HG03342 (cell line): ENCODE data around the gene DOHH.
"Not testable (repeated sequence)": the region's sequence is repeated elsewhere in the genome, so short reads cannot be mapped to it uniquely, and the experiment has no call there.

Experiments
- ATAC-seq: cut with Tn5 transposase; IDR thresholded peaks from one replicate; pipeline ENCODE4 v1.9.1; 2021; ENCODE audit warnings: mild to moderate bottlenecking, moderate library complexity; ENCODE audit not compliant: unreplicated experiment

Gene DOHH

DNA sequence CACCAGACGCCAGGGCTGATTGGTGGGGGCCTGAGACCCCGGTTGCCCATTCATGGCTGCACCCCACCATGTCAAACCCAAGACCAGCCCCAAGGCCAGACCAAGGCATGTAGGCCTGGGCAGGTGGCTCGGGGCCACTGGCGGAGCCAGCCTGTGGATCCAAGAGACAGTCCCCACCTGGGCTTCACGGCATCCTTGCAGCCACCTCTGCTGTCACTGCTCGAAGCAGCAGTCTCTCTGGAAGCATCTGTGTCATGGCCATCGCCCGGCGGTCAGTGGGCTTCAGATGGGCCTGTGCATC is 34.7 kb upstream of the DOHH start:
- no peak for ATAC-seq

- ATAC-seq: no peak
Observed at GRCh38 chr19:3534375-3535234, 34.1 kb upstream of the DOHH start.

DNA sequence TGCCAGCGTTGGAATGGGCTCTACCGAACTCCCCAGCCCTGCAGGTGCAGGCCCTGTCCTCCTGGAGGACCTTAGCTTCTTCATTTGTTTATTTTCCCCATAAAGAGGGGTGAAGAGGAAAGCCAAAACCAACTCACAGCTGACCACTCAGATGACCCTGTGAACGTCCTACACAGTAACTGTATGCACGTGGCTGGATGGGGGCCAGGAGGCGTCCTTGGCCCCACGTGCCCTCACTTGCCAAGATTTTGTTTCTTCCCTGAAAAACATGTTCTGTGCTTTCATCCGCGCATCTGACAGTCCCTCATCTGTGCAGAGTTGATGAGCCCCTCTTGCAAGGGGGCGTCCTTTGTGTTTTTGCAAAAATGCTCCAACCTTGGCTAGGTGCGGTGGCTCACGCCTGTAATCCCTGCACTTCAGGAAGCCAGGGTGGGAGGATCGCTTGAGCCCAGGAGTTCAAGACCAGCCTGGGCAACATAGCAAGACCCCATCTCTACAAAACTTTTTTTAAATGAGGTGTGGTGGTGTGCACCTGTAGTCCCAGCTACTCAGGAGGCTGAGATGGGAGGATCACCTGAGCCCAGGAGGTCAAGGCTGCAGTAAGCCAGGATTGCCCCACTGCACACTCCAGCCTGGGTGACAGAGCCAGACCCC is 33.2 kb upstream of the DOHH start:
- no peak for ATAC-seq

- ATAC-seq: no peak
Observed at GRCh38 chr19:3533033-3533432, 32.6 kb upstream of the DOHH start.

GRCh38 chr19:3532154-3532786 is 31.8 kb upstream of the DOHH start:
- no peak for ATAC-seq

DNA sequence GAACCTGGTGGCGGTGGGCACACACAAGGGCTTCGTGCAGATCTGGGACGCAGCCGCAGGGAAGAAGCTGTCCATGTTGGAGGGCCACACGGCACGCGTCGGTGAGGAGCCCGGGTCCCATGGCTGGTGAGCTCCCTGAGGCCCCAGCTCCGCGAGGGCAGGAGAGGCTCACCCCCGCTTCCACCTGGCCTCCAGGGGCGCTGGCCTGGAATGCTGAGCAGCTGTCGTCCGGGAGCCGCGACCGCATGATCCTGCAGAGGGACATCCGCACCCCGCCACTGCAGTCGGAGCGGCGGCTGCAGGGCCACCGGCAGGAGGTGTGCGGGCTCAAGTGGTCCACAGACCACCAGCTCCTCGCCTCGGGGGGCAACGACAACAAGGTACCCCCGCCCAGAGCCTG is 31.2 kb upstream of the DOHH start:
- no peak for ATAC-seq

- no peak for ATAC-seq
Observed at GRCh38 chr19:3530389-3530788, 29.9 kb upstream of the DOHH start.

GRCh38 chr19:3529299-3529698 is 28.8 kb upstream of the DOHH start:
- ATAC-seq: not testable (repeated sequence)

DNA sequence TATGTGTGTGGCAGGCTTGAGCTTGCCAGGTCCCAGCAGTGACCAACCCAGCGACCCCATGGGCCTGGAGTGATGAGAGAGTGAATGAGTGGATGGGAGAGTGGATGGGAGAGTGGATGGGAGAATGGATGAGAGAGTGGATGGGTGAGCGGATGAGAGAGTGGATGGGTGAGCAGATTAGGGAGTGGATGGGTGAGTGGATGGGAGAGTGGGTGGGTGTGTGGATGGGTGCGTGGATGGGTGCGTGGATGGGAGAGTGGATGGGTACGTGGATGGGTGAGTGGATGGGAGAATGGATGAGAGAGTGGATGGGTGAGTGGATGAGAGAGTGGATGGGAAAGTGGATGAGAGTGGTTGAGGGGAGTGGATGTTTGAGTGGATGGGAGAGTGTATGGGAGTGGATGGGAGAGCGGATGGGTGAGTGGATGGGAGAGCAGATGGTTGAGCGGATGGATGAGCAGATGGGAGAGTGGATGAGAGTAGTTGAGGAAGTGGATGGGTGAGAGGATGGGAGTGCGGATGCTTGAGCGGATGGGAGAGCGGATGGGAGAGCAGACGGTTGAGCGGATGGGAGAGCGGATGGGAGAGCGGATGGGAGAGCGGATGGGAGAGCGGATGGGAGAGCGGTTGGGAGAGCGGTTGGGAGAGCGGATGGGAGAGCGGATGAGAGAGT is 28.2 kb upstream of the DOHH start:
- ATAC-seq: no peak

GRCh38 chr19:3528080-3528479 is 27.6 kb upstream of the DOHH start:
- no peak for ATAC-seq

DNA sequence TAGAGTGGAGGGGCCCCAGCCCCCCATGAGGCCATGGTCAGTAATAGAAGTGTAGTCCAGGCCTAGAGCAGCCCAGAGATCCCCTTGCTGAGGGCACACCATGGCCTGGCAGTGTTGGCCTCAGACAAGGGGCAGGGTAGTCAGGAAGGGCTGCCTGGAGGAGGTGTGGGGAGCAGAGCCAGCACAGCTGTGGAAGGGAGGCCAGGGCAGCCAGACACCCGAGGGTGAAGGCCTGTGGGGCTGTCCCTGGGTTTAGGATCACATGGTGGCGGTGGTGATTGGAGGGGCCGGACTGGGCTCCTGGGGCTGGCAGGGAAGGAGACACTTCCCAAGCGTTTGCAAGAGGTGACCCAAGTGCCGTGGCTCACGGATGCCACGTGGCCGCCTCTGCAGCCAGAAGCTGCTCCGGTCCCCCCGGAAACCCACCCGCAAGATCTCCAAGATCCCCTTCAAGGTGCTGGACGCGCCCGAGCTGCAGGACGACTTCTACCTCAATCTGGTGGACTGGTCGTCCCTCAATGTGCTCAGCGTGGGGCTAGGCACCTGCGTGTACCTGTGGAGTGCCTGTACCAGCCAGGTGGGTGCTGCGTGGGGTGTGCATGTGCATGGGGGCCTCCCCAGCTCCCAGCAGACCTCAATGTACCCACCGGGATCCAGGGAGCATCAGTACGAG is 26.9 kb upstream of the DOHH start:
- no peak for ATAC-seq

GRCh38 chr19:3526507-3527237 is 26.2 kb upstream of the DOHH start:
- ATAC-seq: no peak

DNA sequence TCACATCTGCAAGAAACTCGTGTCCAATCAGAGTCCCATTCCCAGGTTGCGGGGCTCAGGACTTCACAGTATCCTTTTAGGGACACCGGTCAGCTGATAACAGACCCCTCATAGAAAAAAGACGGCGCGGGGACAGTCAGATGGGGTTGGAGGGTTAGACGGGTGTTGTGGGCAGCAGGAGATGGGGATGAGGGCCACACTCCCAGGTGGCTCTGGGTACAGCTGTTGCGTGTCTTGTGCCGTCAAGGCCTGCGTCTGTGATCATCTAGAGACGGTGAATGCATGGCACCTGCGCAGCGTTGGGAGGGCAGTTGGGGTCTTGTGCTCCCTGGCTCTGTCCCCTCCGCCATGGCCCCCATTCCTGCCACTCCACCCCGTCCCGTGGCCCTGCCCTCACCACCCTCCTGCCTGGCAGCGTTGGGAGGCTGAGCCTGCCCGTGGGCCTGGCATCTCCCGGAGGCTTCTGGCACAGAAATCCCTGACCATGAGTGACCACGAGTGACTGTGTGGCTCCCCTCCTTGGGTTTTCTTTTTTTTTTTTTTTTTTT is 24.5 kb upstream of the DOHH start:
- no peak for ATAC-seq

GRCh38 chr19:3524078-3524842 is 23.8 kb upstream of the DOHH start:
- no peak for ATAC-seq

GRCh38 chr19:3523361-3524077 is 23.0 kb upstream of the DOHH start:
- ATAC-seq: no peak

DNA sequence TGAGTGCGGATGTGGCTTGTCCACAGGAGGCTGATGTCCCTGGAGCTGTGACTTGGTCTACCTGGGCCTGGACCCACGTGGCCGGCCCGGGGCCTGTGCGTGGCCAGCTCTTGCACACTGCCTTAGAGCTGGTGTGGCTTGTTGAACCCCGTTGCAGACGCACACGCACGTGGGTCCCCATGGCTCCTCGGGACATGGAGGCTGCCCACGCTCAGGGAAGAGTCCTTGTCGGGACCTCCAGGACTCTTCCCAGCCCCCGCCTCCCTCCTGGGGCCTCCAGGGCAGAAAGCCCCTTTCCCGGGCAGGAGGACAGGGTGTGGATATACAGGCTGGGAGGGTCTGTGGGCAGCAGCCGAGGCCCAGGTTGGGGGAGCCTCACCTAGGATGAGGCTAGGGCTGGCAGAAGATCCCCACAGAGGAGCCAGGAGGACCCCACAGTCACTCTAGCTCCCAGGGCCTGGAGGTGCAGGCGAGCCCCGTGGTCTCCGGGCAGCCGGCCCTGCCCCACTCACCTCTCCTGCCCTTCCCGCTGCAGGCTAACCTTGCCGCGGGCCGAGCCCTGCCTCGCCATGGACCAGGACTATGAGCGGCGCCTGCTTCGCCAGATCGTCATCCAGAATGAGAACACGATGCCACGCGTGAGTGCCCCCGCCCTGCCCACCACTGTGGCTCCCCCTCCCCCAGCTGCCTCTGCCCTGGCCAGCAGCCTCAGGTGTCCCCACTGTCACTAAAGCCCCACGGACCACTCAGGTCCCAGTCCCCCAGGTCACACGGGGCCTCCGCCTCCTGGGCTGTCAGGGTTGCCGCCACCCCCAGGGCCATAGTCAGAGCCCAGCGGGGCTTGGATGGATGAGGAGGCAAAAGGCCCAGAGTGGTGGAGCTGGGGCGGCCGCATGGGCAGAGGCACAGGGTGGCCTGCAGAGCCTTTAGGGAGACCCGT is 22.2 kb upstream of the DOHH start:
- ATAC-seq: no peak

GRCh38 chr19:3521104-3521445 is 20.6 kb upstream of the DOHH start:
- ATAC-seq: no peak
